Mammary epithelial cell (primary cell): Measurements from ENCODE around the gene DCC.

Experiments
- CTCF ChIP-seq, 2 donors: IDR thresholded peaks in 1 of 2; conservative IDR thresholded peaks in 1 of 2; 2 replicates each; pipeline ENCODE4 v1.5.1; 2011 to 2012; ENCODE audit warnings: inconsistent platforms in 2 of 2, low read length in 2 of 2, mild to moderate bottlenecking in 2 of 2, control low read depth in 1 of 2, low read depth in 1 of 2; ENCODE audit not compliant: insufficient read depth in 1 of 2; ENCODE audit errors: extremely low read depth in 1 of 2
- EZH2 ChIP-seq: IDR thresholded peaks from 2 replicates; pipeline ENCODE4 v1.6.1; 2012; ENCODE audit warnings: low read length, inconsistent platforms, borderline replicate concordance

- TF ChIP-seq CTCF (conservative IDR thresholded peaks at IDR 0.05 in 1 of 2, IDR thresholded peaks at IDR 0.05 in 1 of 2; ENCODE audit: extremely low read depth in 1 of 2, insufficient read depth in 1 of 2, low read depth in 1 of 2, low read length in 2 of 2) (no peak), EZH2 (no peak)
These were observed 27.7 kb upstream of the DCC start for GRCh38 chr18:52312346-52312745.
